ENCODE measurements around the gene ZNF483. TPM values are rescaled to one million over a fixed set of nuclear protein-coding genes. Genes with fewer than 3 reads are reported as not detected.
"Not testable (repeated sequence)": the region's sequence is repeated elsewhere in the genome, so short reads cannot be mapped to it uniquely, and the experiment has no call there.

Gene ZNF483
- polyA plus RNA-seq, 3 donors = not detected

DNA sequence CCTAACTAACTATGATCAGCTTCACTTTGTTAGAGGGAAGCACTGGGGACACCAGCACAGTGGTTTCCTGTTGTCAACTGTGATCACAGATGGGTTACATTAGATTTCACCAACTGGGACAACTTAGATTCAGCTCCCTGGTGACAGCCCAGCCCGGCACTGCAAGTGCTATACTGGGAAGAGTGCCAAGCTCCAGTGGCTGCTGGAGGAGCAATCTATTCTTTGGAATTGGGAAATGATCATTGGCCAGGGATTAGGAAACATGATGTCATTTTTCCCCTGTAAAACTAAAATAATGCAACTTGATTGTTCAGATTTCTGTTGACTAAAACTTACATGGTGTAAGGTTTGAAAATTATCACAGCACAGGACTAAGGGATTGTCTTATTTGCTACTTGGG is 41.3 kb downstream of the ZNF483 start:
- Histone ChIP-seq H3K4me1 (ENCODE audit: control insufficient read depth in 1 of 2, insufficient read depth in 2 of 2, low read length in 2 of 2) (no peaks in the 10 kb centered on the region), H2AFZ (ENCODE audit: insufficient read depth, low read depth, low read length, poor library complexity, severe bottlenecking) (no peak overlapping the region), H3K79me2 (ENCODE audit: insufficient read depth, low read length) (no peaks in the 10 kb centered on the region), H3K4me2 (replicated peaks; ENCODE audit: extremely low read depth, low read length, poor library complexity, severe bottlenecking) (no peak overlapping the region), H3K27ac (ENCODE audit: low read depth in 1 of 2, low read length in 2 of 2) (no peak overlapping the region), H3K4me3 (replicated peaks in 1 of 3; ENCODE audit: low read depth in 2 of 3, low read length in 3 of 3) (no peak overlapping the region), H3K27me3 (ENCODE audit: control insufficient read depth in 2 of 2, insufficient read depth in 2 of 2, low read length in 2 of 2) (no peaks in the 10 kb centered on the region), H3K36me3 (replicated peaks in 1 of 2; ENCODE audit: control insufficient read depth in 1 of 2, insufficient read depth in 2 of 2, low read length in 2 of 2) (peaks cover 0 to 22% of the 10 kb centered on the region in 2 donors), H4K20me1 (ENCODE audit: insufficient read depth, low read length) (no peaks in the 10 kb centered on the region), H3K9ac (ENCODE audit: insufficient read depth, low read length, poor library complexity, severe bottlenecking) (no peak overlapping the region), H3K9me3 (replicated peaks in 1 of 2; ENCODE audit: control insufficient read depth in 1 of 2, insufficient read depth in 1 of 2, low read length in 2 of 2) (peaks cover 37 to 62% of the 10 kb centered on the region in 2 donors)
- WGBS (ENCODE audit: insufficient coverage) = no CpG with 5 or more reads among the region's 1 CpG
- Mint-ChIP-seq H3K36me3 (peaks cover 35 to 47% of the 10 kb centered on the region in 2 donors), H3K9me3 (peaks cover 39 to 71% (median 56%) of the 10 kb centered on the region in 7 donors), H3K4me3 (no peak overlapping the region), H3K4me1 (no peaks in the 10 kb centered on the region), H3K27me3 (ENCODE audit: low read depth in 3 of 3) (peaks cover 0 to 2% (median 2%) of the 10 kb centered on the region in 3 donors), H3K27ac (no peak overlapping the region)
- no peak for DNase-seq
- intact Hi-C loops (cut with micrococcal nuclease) = no loop called here
- TF ChIP-seq, protein P1, sequence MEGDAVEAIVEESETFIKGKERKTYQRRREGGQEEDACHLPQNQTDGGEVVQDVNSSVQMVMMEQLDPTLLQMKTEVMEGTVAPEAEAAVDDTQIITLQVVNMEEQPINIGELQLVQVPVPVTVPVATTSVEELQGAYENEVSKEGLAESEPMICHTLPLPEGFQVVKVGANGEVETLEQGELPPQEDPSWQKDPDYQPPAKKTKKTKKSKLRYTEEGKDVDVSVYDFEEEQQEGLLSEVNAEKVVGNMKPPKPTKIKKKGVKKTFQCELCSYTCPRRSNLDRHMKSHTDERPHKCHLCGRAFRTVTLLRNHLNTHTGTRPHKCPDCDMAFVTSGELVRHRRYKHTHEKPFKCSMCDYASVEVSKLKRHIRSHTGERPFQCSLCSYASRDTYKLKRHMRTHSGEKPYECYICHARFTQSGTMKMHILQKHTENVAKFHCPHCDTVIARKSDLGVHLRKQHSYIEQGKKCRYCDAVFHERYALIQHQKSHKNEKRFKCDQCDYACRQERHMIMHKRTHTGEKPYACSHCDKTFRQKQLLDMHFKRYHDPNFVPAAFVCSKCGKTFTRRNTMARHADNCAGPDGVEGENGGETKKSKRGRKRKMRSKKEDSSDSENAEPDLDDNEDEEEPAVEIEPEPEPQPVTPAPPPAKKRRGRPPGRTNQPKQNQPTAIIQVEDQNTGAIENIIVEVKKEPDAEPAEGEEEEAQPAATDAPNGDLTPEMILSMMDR (IDR thresholded peaks at IDR 0.05) = no peak

DNA sequence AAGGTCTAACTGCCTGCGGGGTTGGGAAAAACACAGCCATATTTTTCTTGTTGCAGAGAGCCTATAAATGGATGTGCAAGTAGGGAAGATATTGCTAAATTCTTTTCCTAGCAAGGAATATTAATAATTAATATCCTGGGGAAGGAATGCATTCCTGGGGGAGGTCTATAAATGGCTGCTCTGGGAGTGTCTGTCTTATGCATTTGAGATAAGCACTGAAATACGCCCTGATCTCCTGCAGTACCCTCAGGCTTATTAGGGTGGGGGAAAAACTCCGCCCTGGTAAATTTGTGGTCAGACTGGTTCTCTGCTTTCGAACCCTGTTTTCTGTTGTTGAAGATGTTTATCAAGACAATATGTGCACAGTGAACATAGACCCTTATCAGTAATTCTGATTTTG is 43.1 kb downstream of the ZNF483 start:
- Mint-ChIP-seq H3K36me3 (peaks cover 45 to 57% of the 10 kb centered on the region in 2 donors), H3K9me3 (peaks cover 39 to 72% (median 60%) of the 10 kb centered on the region in 7 donors)
- 60% methylated on average over 2 of the region's 4 CpGs for WGBS (ENCODE audit: insufficient coverage)
- H3K27ac Mint-ChIP-seq; H3K4me2 ChIP-seq (replicated peaks; ENCODE audit: extremely low read depth, low read length, poor library complexity, severe bottlenecking); H2AFZ ChIP-seq (ENCODE audit: insufficient read depth, low read depth, low read length, poor library complexity, severe bottlenecking); H4K20me1 ChIP-seq (ENCODE audit: insufficient read depth, low read length); H3K27me3 ChIP-seq (ENCODE audit: control insufficient read depth in 2 of 2, insufficient read depth in 2 of 2, low read length in 2 of 2); H3K79me2 ChIP-seq (ENCODE audit: insufficient read depth, low read length); H3K4me3 ChIP-seq (replicated peaks in 1 of 3; ENCODE audit: low read depth in 2 of 3, low read length in 3 of 3); H3K4me3 Mint-ChIP-seq; DNase-seq; H3K27ac ChIP-seq (ENCODE audit: low read depth in 1 of 2, low read length in 2 of 2); H3K9ac ChIP-seq (ENCODE audit: insufficient read depth, low read length, poor library complexity, severe bottlenecking); H3K27me3 Mint-ChIP-seq (ENCODE audit: low read depth in 3 of 3); H3K4me1 Mint-ChIP-seq; H3K4me1 ChIP-seq (ENCODE audit: control insufficient read depth in 1 of 2, insufficient read depth in 2 of 2, low read length in 2 of 2); intact Hi-C loops (cut with micrococcal nuclease): not testable (repeated sequence)
- peaks cover 0 to 22% of the 10 kb centered on the region in 2 donors for H3K36me3 ChIP-seq (replicated peaks in 1 of 2; ENCODE audit: control insufficient read depth in 1 of 2, insufficient read depth in 2 of 2, low read length in 2 of 2)
- peaks cover 37 to 69% of the 10 kb centered on the region in 2 donors for H3K9me3 ChIP-seq (replicated peaks in 1 of 2; ENCODE audit: control insufficient read depth in 1 of 2, insufficient read depth in 1 of 2, low read length in 2 of 2)
